HG03432 (cell line): ENCODE data around the gene GPR162.
"Not testable (repeated sequence)": the region's sequence is repeated elsewhere in the genome, so short reads cannot be mapped to it uniquely, and the experiment has no call there.

Experiments
- ATAC-seq: cut with Tn5 transposase; IDR thresholded peaks from one replicate; pipeline ENCODE4 v1.9.1; 2021; ENCODE audit warnings: mild to moderate bottlenecking, moderate library complexity; ENCODE audit not compliant: unreplicated experiment

GPR162 gene

DNA sequence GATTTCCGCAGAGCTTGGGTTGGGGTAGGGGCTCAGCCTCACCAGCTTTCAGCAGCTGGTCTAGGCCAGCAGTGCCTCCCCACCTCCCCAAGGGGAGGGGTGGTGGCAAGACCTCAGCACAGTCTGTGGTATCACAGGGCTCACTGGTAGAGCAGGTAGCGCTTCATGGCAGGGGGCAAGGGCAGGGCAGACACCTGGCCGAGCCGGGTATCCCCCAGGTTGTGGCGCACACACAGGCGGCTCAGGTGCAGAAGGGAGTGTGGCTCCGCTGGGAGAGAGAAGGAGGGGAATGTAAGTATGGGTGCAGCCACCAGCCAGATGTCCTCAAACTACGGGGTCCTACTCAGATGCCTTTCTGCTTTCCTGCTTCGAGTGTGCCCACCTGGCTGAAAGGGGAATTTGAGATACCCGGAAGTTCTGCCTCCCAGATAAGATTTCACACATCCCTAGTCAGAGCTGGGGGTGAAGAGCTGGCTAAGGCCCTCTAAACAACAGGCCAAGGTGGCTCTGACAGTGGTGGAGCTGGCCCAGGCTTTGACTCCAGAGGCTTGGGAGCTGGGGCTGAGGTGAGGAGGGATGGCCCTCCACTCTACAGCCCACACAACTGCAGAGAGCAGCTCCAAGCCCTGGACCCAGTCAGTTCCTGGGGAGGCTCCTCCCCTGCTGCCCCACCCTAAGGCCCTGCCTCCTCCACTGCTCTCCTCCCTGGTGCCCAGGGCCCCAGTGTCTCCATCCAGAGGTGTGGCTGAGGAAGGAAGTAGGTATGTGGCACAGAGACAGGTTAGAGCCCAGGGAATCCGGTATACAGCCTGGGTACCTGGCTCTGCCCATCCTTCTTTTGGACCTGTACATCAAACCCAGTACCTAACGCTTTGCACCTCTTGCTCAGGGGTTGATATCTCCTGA lies 49.7 kb downstream of the GPR162 start:
- no peak for ATAC-seq

DNA sequence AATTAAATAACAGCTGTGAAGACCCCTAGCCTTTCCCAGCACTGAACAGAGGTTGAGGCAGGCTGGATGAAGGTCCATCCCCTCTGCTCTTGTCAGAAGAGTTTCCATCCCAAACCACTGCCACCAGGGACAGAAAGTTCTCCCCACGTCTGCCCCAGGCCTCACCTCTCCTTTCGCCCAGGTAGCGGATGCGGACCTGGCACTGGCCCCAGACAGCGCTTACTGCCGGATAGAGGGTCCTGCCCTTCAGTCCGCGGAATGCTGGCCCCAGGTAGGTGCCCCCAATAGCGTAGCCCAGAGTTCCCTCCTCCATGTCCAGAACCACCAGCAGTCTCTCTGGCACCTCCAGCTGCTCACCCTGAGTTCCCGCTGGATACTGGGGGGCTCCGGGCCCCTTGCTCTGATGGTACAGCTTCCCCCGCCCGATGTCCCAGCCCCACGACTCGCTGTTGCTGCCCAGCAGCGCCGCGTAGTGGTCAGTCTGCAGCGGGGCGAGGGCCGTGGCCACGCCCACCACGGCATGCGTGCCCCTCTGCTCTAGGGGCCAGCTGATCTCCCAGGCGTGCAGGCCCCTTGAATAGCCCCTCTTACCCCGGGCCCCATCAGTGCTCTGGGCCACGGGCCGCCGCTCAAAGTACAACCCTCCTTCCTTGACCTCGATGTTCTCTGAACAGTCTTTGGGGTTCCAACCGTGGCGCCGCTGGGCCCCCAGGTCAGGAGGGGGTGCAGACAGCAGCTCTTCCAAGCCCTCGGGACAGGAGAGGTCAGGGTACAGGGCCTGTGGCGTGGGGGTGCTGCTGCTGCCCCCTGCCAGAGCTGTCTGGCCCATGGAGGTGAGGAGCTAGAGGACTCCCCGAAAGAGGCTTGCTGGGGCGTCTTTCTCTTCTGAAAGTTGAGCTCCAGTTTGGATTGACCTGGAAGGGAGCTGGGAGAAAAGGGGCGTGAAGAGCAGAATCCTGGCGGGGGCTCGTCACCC lies 50.7 kb downstream of the GPR162 start:
- ATAC-seq: peak; percentile 36

DNA sequence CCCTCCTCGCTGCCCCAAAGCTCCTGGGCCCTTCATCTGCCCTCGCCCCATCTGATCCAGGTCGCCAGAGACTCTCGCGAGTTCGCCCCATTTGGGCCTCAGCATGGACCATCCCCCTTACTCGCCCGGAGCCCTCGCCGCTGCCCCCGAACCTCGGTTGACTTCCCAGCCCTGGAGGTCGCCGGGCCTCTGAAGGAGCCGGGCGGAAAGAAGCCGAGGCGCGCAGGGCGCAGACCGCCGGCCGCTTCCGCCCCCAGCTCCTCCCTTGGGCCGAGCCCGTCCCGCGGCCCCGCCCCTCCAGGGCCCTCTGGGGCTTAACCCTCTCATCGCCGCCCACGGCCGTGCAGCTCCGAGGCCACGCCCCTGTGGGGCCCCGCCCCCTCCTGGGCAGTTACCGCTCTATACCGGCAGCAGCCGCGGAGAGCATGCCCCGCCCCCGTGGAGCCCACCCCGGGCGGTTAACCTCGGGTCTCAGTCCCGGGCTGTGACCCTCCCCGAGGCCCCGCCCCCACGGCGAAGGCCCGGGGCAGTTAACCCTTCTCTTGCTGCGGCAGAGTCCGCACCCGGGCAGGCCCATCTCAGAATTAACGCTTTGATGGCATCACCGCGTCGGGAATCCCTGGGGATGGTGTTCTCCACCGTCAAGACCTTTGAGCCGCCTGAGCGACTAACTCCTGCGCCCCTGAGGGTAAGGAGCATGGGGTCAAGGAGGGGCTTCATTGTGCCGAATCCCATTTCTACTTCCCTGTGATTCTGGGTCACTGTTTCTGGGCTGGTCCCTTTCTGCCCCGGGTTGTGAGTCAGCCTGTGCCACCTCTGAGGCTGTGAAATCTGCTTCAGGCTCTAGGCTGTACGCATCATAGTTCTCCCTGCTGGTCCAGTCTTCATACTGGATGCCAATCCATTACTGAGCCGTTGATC lies 51.7 kb downstream of the GPR162 start, which contains the start of gene SPSB2:
SPSB2 (minus strand) TSS at position 210 of the 921 bp plus-strand sequence. CDS start 402 bp downstream, outside the sequence.
- ATAC-seq: peak; percentile 73

DNA sequence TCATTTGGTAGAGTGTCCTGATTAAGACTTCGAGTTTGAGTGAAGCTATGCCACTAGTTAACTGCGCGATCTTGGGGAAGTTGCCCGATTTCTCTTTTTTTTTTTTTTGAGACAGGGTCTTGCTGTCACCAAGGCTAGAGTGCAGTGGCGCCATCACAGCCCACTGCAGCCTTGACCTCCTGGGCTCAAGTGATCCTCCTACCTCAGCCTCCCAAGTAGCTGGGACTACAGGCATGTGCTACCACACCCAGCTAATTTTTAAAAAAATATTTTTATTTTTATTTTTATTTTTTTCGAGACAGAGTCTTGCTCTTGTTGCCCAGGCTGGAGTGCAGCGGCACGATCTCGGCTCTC lies 52.4 kb downstream of the GPR162 start:
- ATAC-seq: not testable (repeated sequence)
